Kidney epithelial cell (primary cell): ENCODE data around the gene FCRL5. TPM values are rescaled to one million over a fixed set of nuclear protein-coding genes. Genes with fewer than 3 reads are reported as not detected.

ENCODE experiments used
- DNase-seq: peaks from one replicate; pipeline ENCODE4 v3.0.0-alpha.2; 2010; ENCODE audit warnings: low read depth
- H3K27me3 ChIP-seq: 2 replicates; pipeline ENCODE4 v1.6.0; 2011; ENCODE audit warnings: low read length; ENCODE audit not compliant: control insufficient read depth, insufficient read depth
- H3K36me3 ChIP-seq: 2 replicates; pipeline ENCODE4 v1.5.1; 2011; ENCODE audit warnings: low read length; ENCODE audit not compliant: control insufficient read depth, insufficient read depth
- H3K4me3 ChIP-seq: 2 replicates; pipeline ENCODE4 v1.5.1; 2011; ENCODE audit warnings: low read depth, mild to moderate bottlenecking, control low read depth, low read length
- total RNA-seq: library from RNA; depleted of rRNA; stranded (reverse); fragments of >200 nt; gene quantifications from 2 replicates; pipeline ENCODE4 v1.2.3, GENCODE V29; 2015
- TF ChIP-seq, protein P1 (sequence below): IDR thresholded peaks from 2 replicates; pipeline ENCODE4 v1.5.1; 2011; ENCODE audit warnings: mild to moderate bottlenecking, moderate library complexity, low read length, control low read depth, inconsistent platforms; ENCODE audit not compliant: insufficient read depth, poor library complexity, severe bottlenecking

FCRL5 gene
- total RNA-seq, 1 donor from 2014 or later, result not detected

DNA sequence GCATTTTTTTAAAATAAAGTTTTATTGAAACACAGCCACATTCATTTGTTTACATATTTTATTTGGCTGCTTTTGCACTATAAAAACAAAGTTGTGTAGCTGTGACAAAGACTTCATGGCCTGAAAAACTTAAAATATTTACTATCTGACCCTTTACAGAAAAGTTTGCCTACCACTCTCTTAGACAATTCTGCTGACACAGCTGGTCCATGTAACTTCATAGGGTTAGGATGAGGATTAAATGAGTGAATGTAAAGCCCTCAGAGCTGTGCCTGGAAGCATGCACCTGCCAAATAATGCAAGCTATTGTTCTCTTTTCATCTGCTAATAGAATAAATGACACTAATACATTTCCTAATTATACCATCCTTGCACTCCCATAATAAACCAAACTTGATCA lies 67.7 kb downstream of the FCRL5 start:
- Histone ChIP-seq H3K4me3 (no peak overlapping the region), H3K36me3 (no peaks in the 10 kb centered on the region), H3K27me3 (no peaks in the 10 kb centered on the region)
- no peak for DNase-seq
- TF ChIP-seq, protein P1, sequence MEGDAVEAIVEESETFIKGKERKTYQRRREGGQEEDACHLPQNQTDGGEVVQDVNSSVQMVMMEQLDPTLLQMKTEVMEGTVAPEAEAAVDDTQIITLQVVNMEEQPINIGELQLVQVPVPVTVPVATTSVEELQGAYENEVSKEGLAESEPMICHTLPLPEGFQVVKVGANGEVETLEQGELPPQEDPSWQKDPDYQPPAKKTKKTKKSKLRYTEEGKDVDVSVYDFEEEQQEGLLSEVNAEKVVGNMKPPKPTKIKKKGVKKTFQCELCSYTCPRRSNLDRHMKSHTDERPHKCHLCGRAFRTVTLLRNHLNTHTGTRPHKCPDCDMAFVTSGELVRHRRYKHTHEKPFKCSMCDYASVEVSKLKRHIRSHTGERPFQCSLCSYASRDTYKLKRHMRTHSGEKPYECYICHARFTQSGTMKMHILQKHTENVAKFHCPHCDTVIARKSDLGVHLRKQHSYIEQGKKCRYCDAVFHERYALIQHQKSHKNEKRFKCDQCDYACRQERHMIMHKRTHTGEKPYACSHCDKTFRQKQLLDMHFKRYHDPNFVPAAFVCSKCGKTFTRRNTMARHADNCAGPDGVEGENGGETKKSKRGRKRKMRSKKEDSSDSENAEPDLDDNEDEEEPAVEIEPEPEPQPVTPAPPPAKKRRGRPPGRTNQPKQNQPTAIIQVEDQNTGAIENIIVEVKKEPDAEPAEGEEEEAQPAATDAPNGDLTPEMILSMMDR, result no peak

GRCh38 chr1:157483635-157484034 lies 68.7 kb downstream of the FCRL5 start:
- no peak for DNase-seq
- TF ChIP-seq, protein P1, result no peak

DNA sequence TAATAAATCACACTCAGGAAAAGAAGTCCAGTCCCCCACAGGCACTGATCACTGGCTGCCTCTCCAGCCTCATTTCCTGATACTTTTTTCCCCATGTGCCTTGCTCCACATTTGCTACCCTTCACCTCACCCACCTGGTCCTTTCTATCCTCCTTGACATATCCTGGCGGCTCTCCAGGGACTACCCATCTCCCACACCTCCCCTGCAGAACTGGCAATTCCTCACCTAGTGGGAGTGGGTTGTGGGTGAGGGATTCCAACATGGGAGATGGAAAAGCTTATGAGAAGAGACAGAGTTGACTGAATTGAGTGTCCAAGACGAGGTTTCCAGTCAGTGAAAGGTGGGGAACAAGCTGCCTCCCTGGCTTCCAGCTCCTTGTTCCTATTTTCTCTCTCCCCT lies 69.6 kb downstream of the FCRL5 start:
- no peaks in the 10 kb centered on the region for H3K36me3 ChIP-seq
- no peak overlapping the region for H3K4me3 ChIP-seq
- no peak for DNase-seq
- TF ChIP-seq, protein P1, result no peak
- H3K27me3 ChIP-seq, result no peaks in the 10 kb centered on the region

More at GRCh38 chr1:157483635-157484034, 68.7 kb downstream of the FCRL5 start:
- Histone ChIP-seq H3K4me3 (no peak overlapping the region), H3K27me3 (no peaks in the 10 kb centered on the region), H3K36me3 (no peaks in the 10 kb centered on the region)

- TF ChIP-seq, protein P1, result no peak
- H3K4me3 ChIP-seq, result no peak overlapping the region
- no peak for DNase-seq
- no peaks in the 10 kb centered on the region for H3K36me3 ChIP-seq
- no peaks in the 10 kb centered on the region for H3K27me3 ChIP-seq
Measured at GRCh38 chr1:157482174-157482573, 70.1 kb downstream of the FCRL5 start.

GRCh38 chr1:157478030-157478429 lies 74.3 kb downstream of the FCRL5 start:
- no peaks in the 10 kb centered on the region for H3K36me3 ChIP-seq
- DNase-seq, result no peak
- TF ChIP-seq, protein P1, result no peak
- H3K27me3 ChIP-seq, result no peaks in the 10 kb centered on the region
- no peak overlapping the region for H3K4me3 ChIP-seq

DNA sequence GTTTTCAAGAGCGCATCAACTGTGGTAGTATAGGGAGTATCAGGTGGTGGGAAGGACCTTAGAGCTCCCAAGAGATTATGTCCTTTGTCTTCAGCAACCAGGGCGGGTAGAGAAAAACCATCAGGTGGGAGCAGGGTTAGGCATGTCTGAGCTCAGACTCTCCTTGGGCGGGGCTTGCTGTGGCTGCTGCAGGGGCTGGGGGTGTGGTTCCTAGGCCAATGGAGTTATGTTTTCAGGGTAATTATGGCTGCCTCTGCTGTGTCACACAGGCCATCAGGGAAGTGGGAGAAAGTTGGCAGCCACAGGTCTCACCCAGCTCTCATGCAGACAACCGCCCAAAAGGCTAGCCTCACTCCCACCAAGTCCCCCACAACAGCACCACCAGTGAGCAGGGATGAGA lies 74.9 kb downstream of the FCRL5 start:
- Histone ChIP-seq H3K36me3 (no peaks in the 10 kb centered on the region), H3K27me3 (no peaks in the 10 kb centered on the region), H3K4me3 (no peak overlapping the region)
- no peak for DNase-seq
- TF ChIP-seq, protein P1, result no peak
